GM23338 (cell line): ENCODE data around the gene FILIP1.

Source experiments
- CREB1 ChIP-seq: fragments of 250-450 bp; sonication (Bioruptor Pico); IDR thresholded peaks from 2 replicates; pipeline ENCODE4 v1.5.0; 2020; ENCODE audit warnings: low read depth, mild to moderate bottlenecking, moderate library complexity
- EZH2 ChIP-seq: fragments of 200-600 bp; sonication (generic); IDR thresholded peaks from one replicate; pipeline ENCODE4 v1.8.0; 2017; ENCODE audit warnings: antibody characterized with exemption, mild to moderate bottlenecking, low read depth; ENCODE audit not compliant: unreplicated experiment
- EZH2phosphoT487 ChIP-seq: fragments of 200-600 bp; sonication (generic); IDR thresholded peaks from one replicate; pipeline ENCODE4 v1.8.1; 2018; ENCODE audit warnings: antibody characterized with exemption; ENCODE audit not compliant: unreplicated experiment
- JUNB ChIP-seq: IDR thresholded peaks from one replicate; pipeline ENCODE4 v1.6.1; 2016; ENCODE audit warnings: antibody characterized with exemption; ENCODE audit not compliant: unreplicated experiment
- POLR2AphosphoS5 ChIP-seq: IDR thresholded peaks from 2 replicates; pipeline ENCODE4 v1.6.1; 2016; ENCODE audit warnings: antibody characterized with exemption, low read depth
- STAT1 ChIP-seq: IDR thresholded peaks from one replicate; pipeline ENCODE4 v1.6.1; 2016; ENCODE audit warnings: antibody characterized with exemption; ENCODE audit not compliant: unreplicated experiment
- ZNF114 ChIP-seq: fragments of 250-450 bp; sonication (Bioruptor Pico); IDR thresholded peaks from 2 replicates; pipeline ENCODE4 v1.5.0; 2020; ENCODE audit warnings: mild to moderate bottlenecking, moderate library complexity
- ZNF331 ChIP-seq: fragments of 250-450 bp; sonication (Bioruptor Pico); IDR thresholded peaks from 2 replicates; pipeline ENCODE4 v1.5.0; 2020; ENCODE audit warnings: low read depth, mild to moderate bottlenecking, moderate library complexity
- TF ChIP-seq, protein P1 (sequence below), 2 experiments: fragments of 200-600 bp in 1 of 2; sonication (generic) in 1 of 2; conservative IDR thresholded peaks; 2 replicates each; pipeline versions ENCODE4 v1.5.1 to v1.6.1; 2016 to 2017; ENCODE audit warnings: antibody characterized with exemption in 2 of 2, low read depth in 2 of 2, mild to moderate bottlenecking in 2 of 2, moderate library complexity in 1 of 2
- TF ChIP-seq, protein P2 (sequence below): IDR thresholded peaks from one replicate; pipeline ENCODE4 v1.6.1; 2018; ENCODE audit warnings: antibody characterized with exemption; ENCODE audit not compliant: unreplicated experiment
- TF ChIP-seq, protein P3 (sequence below): IDR thresholded peaks from 2 replicates; pipeline ENCODE4 v1.6.1; 2016; ENCODE audit warnings: antibody characterized with exemption
- TF ChIP-seq, protein P4 (sequence below): fragments of 250-450 bp; sonication (Bioruptor Pico); IDR thresholded peaks from 2 replicates; pipeline ENCODE4 v1.5.0; 2020; ENCODE audit warnings: mild to moderate bottlenecking, moderate library complexity

DNA sequence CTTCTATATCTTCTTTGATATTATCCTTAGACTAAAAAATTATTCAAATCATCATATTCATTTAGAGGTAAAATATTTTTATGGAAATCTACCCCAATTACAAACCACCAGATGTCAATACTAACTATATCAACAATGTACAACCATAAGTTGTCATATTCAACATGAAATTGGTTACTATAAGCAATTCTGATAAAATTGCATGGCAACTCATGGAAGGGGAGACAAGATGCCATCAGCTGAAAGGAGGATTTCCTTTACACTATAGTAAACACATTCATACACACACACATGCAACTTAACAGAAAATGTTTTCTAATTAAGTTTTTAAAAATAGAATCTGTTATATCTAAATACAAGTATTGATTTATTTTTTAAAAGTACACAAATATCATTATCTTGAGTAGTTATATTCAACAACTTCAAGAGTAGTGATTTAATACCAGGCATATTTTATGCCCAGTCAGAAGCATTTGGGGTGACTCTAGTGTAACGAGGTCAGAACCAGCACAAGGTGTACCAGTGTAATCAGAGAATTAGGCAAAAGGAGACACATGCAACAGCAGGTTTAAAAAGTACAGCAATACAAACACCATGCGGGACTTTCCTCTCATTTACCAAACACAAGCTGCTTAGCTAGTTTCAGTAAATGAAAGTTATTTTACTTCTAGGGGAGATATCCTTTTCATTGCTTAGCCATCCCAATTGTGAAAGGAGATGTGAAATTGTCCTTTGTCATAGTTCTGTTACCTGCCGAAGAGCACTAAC is 1.0 kb downstream of the FILIP1 start:
- TF ChIP-seq, protein P1, sequence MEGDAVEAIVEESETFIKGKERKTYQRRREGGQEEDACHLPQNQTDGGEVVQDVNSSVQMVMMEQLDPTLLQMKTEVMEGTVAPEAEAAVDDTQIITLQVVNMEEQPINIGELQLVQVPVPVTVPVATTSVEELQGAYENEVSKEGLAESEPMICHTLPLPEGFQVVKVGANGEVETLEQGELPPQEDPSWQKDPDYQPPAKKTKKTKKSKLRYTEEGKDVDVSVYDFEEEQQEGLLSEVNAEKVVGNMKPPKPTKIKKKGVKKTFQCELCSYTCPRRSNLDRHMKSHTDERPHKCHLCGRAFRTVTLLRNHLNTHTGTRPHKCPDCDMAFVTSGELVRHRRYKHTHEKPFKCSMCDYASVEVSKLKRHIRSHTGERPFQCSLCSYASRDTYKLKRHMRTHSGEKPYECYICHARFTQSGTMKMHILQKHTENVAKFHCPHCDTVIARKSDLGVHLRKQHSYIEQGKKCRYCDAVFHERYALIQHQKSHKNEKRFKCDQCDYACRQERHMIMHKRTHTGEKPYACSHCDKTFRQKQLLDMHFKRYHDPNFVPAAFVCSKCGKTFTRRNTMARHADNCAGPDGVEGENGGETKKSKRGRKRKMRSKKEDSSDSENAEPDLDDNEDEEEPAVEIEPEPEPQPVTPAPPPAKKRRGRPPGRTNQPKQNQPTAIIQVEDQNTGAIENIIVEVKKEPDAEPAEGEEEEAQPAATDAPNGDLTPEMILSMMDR (conservative IDR thresholded peaks at IDR 0.05; ENCODE audit: low read depth in 2 of 2), result no peak
- TF ChIP-seq CREB1 (CRISPR knock-in tag) (no peak), POLR2AphosphoS5 (no peak), JUNB (no peak), EZH2 (no peak), EZH2phosphoT487 (no peak), STAT1 (no peak), ZNF114 (CRISPR knock-in tag) (no peak), ZNF331 (CRISPR knock-in tag) (no peak)
- TF ChIP-seq, protein P2, sequence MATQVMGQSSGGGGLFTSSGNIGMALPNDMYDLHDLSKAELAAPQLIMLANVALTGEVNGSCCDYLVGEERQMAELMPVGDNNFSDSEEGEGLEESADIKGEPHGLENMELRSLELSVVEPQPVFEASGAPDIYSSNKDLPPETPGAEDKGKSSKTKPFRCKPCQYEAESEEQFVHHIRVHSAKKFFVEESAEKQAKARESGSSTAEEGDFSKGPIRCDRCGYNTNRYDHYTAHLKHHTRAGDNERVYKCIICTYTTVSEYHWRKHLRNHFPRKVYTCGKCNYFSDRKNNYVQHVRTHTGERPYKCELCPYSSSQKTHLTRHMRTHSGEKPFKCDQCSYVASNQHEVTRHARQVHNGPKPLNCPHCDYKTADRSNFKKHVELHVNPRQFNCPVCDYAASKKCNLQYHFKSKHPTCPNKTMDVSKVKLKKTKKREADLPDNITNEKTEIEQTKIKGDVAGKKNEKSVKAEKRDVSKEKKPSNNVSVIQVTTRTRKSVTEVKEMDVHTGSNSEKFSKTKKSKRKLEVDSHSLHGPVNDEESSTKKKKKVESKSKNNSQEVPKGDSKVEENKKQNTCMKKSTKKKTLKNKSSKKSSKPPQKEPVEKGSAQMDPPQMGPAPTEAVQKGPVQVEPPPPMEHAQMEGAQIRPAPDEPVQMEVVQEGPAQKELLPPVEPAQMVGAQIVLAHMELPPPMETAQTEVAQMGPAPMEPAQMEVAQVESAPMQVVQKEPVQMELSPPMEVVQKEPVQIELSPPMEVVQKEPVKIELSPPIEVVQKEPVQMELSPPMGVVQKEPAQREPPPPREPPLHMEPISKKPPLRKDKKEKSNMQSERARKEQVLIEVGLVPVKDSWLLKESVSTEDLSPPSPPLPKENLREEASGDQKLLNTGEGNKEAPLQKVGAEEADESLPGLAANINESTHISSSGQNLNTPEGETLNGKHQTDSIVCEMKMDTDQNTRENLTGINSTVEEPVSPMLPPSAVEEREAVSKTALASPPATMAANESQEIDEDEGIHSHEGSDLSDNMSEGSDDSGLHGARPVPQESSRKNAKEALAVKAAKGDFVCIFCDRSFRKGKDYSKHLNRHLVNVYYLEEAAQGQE, result no peak
- TF ChIP-seq, protein P3, sequence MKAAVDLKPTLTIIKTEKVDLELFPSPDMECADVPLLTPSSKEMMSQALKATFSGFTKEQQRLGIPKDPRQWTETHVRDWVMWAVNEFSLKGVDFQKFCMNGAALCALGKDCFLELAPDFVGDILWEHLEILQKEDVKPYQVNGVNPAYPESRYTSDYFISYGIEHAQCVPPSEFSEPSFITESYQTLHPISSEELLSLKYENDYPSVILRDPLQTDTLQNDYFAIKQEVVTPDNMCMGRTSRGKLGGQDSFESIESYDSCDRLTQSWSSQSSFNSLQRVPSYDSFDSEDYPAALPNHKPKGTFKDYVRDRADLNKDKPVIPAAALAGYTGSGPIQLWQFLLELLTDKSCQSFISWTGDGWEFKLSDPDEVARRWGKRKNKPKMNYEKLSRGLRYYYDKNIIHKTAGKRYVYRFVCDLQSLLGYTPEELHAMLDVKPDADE, result no peak
- TF ChIP-seq, protein P4, sequence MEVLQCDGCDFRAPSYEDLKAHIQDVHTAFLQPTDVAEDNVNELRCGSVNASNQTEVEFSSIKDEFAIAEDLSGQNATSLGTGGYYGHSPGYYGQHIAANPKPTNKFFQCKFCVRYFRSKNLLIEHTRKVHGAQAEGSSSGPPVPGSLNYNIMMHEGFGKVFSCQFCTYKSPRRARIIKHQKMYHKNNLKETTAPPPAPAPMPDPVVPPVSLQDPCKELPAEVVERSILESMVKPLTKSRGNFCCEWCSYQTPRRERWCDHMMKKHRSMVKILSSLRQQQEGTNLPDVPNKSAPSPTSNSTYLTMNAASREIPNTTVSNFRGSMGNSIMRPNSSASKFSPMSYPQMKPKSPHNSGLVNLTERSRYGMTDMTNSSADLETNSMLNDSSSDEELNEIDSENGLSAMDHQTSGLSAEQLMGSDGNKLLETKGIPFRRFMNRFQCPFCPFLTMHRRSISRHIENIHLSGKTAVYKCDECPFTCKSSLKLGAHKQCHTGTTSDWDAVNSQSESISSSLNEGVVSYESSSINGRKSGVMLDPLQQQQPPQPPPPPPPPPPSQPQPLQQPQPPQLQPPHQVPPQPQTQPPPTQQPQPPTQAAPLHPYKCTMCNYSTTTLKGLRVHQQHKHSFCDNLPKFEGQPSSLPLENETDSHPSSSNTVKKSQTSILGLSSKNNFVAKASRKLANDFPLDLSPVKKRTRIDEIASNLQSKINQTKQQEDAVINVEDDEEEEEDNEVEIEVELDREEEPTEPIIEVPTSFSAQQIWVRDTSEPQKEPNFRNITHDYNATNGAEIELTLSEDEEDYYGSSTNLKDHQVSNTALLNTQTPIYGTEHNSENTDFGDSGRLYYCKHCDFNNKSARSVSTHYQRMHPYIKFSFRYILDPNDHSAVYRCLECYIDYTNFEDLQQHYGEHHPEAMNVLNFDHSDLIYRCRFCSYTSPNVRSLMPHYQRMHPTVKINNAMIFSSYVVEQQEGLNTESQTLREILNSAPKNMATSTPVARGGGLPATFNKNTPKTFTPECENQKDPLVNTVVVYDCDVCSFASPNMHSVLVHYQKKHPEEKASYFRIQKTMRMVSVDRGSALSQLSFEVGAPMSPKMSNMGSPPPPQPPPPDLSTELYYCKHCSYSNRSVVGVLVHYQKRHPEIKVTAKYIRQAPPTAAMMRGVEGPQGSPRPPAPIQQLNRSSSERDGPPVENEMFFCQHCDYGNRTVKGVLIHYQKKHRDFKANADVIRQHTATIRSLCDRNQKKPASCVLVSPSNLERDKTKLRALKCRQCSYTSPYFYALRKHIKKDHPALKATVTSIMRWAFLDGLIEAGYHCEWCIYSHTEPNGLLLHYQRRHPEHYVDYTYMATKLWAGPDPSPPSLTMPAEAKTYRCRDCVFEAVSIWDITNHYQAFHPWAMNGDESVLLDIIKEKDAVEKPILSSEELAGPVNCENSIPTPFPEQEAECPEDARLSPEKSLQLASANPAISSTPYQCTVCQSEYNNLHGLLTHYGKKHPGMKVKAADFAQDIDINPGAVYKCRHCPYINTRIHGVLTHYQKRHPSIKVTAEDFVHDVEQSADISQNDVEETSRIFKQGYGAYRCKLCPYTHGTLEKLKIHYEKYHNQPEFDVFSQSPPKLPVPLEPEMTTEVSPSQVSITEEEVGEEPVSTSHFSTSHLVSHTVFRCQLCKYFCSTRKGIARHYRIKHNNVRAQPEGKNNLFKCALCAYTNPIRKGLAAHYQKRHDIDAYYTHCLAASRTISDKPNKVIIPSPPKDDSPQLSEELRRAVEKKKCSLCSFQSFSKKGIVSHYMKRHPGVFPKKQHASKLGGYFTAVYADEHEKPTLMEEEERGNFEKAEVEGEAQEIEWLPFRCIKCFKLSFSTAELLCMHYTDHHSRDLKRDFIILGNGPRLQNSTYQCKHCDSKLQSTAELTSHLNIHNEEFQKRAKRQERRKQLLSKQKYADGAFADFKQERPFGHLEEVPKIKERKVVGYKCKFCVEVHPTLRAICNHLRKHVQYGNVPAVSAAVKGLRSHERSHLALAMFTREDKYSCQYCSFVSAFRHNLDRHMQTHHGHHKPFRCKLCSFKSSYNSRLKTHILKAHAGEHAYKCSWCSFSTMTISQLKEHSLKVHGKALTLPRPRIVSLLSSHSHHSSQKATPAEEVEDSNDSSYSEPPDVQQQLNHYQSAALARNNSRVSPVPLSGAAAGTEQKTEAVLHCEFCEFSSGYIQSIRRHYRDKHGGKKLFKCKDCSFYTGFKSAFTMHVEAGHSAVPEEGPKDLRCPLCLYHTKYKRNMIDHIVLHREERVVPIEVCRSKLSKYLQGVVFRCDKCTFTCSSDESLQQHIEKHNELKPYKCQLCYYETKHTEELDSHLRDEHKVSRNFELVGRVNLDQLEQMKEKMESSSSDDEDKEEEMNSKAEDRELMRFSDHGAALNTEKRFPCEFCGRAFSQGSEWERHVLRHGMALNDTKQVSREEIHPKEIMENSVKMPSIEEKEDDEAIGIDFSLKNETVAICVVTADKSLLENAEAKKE (CRISPR knock-in tag), result no peak
